Activated gamma-delta T cell (primary cell): ENCODE measurements around the gene PTCRA.
"Not testable (repeated sequence)": the region's sequence is repeated elsewhere in the genome, so short reads cannot be mapped to it uniquely, and the experiment has no call there.

Experiments
- DNase-seq: peaks from one replicate; lab custom pipeline; 2025; lab: John Stamatoyannopoulos, UW
- total RNA-seq, 2 donors: gene quantifications; one replicate each; lab custom pipeline; 2026; lab: John Stamatoyannopoulos, UW

The PTCRA gene
- 0 to 0.13 reads per million in 2 donors for total RNA-seq

DNA sequence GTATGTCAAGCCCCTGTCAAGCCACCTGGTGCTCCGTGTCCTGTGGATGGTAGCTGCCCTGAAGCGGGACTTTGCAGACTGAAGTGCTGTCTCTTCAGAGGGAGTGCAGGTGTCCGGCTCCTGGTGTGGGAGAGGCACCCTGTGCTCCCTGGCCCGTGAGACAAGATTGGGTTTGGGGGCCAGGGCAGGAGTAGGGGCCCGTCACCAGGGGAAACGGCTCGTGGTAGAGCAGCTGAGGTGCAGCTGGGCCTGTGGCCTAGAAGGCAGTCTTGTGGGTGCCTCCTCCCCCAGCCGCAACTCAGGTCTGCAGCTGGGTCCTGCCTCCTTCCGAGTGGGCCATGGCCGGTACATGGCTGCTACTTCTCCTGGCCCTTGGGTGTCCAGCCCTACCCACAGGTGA is at the start of gene PTCRA:
PTCRA (plus strand) TSS at position 322 of the 400 bp plus-strand sequence; CDS start at position 339, 17 bp downstream.
- DNase-seq = no peak

- no peak for DNase-seq
Observed at GRCh38 chr6:42870145-42870936, 45.5 kb upstream of the PTCRA start.

DNA sequence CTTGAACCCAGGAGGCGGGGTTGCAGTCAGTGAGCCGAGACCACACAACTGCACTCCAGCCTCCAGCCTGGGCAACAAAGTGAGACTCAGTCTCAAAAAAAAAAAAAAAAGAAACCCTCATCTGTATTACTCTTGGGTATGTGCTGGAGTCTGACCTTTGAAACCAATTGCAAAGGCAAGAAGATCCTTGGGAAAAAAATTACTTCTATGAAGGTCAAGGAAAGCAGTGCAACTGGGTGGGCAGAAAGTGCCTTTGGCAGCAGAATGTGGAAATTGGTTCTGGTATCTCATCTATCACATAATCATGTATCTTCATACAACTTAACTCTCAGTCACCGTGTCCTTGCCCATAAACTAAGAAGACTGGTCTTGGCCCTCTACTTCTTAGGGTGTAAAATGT is 44.1 kb upstream of the PTCRA start:
- no peak for DNase-seq

DNA sequence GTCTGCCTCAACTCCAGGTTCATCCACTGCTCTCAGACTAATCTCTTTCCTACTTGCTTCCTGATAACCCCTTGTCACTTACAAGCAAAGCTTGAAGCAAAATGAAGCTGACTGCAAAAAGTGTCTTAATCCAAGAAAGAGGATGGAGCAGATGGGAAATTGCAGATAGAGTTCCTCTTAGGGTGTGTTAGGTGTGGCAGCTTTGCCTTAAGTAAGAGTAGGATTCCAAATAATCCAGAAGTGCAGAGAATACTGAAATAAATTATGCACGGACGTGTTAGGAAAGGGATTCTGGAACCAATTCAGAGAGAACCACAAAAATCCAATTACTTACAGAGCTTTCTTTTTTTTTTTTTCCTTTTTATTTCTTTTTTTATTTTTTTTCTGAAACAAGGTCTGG is 42.5 kb upstream of the PTCRA start:
- DNase-seq = no peak

DNA sequence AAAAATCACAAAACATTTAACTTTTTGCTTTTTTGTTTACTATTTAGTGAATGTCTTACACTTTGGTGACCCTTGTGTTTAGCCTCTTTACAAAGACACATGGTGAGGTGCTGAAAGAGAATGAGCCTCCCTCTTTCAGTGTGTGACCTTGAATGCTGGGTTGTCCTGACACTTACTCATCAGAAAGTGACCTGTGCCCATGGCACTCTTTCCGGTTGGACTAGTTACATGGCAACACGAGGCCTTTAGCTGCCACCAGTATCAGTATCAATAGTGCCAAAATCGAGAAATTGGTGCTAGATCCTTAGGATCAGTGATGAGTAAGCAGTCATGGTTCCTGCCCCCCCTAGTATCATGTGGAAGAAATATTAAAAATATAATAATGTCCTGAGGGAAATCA is 38.2 kb upstream of the PTCRA start:
- no peak for DNase-seq

DNA sequence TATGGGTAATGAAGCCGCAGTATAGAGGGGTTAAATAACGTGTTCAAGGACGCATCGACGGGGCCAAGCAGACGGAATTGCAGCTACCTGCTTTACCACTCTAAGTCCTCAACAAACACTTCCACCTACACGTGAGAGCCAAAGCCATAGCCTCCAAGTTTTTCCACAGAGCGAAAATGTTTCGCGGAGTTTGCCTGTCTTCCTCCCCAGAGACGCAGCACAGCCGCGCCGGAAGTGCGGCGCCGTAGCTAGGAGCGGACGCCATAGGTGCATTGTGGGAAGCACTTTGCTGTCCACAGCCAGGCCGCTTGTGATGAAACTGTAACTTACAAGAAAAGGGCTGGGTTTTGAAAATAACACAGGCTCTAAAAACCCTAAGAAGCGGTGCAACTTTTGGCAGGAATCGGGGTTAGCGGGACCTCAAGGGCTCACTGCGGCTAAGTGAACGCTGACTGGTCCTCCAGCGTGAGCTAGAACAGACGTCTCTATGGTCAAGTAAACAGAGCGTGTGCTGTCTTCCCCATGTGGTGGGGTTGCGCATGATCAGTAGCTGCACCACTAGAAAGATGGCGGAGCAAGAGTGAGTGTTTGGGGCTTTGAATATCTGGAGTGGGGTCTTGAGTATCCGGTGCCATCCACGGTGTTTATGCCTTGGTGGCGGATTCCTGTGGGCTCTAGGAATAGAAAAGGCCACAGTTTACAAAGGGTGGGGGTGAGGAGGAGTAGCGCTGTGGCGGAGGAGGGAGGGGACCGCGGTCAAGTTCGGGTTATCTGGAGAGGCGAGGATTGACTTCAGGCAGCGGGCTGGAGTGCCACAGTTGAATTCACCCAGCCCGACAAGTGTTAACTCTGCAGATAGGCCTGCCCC is 36.2 kb upstream of the PTCRA start, which contains the start of gene RPL7L1:
RPL7L1 (plus strand) TSS at position 245 of the 868 bp plus-strand sequence; CDS start at position 540, 295 bp downstream.
- peak; percentile 66 for DNase-seq

DNA sequence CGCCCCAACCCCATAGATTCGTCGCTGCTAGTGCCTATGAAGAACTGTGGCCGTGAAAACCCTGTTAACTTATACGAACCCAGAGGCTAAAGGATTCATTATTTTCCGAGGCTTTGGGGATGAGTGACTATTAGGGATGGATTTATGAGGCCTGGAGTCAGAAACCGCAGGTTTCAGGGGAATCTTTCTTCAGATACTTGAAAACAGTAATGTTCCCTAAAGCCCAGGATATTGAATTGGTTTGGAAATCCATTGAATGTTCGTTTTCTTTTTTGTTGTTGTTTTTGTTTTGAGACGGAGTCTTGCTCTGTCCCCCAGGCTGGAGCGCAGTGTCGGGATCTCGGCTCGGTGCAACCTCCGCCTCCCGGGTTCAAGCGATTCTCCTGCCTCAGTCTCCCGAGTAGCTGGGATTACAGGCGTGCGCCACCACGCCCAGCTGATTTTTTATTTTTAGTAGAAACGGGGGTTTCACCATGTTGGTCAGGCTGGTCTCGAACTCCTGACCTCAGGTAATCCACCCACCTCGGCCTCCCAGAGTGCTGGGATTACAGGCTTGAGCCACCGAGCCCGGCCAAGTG is 35.5 kb upstream of the PTCRA start:
- not testable (repeated sequence) for DNase-seq

DNA sequence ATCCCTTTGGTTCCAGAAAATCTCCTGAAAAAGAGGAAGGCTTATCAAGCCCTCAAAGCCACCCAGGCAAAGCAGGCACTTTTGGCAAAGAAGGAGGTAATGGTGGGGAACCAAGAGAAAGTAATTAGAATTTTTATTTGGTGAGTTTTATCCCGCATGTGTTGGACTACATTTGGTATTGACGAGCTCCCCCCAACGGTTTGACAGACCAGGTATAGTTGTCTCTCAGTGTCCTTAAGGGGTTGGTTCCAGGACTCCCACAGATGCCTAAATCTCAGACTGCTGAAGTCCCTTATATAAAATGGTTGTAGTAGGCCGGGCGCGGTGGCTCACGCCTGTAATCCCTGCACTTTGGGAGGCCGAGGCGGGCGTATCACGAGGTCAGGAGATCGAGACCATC is 35.0 kb upstream of the PTCRA start:
- not testable (repeated sequence) for DNase-seq

GRCh38 chr6:42885702-42886101 is 30.2 kb upstream of the PTCRA start:
- no peak for DNase-seq

- not testable (repeated sequence) for DNase-seq
Observed at GRCh38 chr6:42888201-42888600, 27.7 kb upstream of the PTCRA start.

DNA sequence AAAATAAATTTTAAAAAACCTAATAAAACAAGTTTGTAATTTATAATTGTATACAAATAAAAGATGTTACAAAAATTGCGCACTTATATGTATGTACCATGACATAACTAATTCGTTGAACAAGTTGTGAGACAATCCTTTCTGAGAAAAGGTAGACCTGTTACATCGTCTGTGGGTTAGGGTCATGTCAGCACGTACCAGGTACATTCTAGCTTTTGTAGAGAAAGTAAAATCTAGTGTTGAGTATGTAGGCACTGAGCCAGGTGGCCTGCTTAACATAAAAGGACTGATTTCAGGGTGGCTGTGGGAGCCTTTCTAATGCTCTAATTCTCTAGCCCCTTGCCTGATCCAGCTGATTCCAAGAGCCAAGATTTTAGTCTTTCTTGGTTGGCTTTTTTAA is 26.0 kb upstream of the PTCRA start:
- no peak for DNase-seq

DNA sequence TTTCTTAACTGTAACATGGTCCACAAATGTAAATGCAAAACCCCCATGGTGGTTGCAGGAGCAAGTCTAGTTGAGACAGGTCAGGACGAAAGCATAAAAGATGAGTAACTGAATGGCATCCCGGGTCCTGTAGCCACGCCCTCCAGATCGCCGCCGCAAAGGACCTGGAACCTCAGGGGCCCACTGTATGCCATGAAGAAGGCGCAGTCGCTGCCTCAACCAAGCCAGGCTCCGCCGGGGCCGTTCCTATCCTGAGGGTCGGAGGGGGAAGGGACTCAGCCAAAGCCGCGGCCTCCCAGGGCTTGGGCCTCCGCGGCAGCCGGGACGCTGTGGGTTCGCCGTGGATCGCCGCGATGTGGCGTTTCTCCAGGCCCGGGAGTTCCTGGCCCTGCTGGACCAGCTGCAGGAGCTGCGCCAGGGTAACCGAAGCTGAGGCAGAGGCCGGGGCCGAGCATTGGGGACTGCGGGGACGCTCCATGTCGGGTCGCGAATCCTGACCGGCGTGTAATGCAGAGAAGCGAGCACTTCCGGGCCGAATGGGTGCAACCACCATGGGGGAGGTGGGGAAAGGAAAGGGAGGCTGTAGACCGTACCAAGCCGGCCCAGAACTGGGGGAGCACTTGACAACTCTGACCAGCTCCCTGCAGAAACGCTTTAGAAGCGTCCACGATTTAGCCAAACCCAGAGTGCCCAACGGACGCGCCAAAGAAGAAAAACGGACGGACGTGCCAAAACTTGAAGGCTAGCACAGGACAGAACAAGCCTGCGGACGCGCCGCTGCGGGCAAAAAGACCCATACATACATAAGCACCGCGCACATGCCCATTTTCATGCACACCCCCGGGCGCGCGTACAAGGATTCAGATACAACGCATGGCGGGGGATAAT is 25.3 kb upstream of the PTCRA start:
- peak; percentile 42 for DNase-seq

DNA sequence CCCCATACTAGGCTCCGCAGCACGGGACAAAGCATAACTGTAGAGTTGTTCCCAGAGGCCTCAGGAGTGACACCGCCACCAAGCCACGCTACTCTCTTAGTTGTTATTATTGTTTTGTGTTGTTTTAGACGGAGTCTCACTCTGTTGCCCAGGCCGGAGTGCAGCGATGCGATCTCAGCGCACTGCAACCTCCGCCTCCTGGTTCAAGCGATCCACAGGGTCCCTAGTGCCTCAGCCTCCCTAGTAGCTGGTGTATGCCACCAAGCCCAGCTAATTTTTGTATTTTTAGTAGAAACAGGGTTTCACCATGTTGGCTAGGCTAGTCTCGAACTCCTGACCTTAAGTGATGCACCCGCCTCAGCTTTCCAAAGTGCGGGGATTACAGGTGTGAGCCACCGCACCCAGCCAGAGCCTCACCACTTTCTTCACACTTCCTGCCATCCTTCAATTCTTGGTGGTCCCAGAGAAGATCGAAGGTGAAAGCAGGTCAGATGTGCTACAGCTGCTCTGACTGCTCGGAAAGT is 24.6 kb upstream of the PTCRA start:
- no peak for DNase-seq

DNA sequence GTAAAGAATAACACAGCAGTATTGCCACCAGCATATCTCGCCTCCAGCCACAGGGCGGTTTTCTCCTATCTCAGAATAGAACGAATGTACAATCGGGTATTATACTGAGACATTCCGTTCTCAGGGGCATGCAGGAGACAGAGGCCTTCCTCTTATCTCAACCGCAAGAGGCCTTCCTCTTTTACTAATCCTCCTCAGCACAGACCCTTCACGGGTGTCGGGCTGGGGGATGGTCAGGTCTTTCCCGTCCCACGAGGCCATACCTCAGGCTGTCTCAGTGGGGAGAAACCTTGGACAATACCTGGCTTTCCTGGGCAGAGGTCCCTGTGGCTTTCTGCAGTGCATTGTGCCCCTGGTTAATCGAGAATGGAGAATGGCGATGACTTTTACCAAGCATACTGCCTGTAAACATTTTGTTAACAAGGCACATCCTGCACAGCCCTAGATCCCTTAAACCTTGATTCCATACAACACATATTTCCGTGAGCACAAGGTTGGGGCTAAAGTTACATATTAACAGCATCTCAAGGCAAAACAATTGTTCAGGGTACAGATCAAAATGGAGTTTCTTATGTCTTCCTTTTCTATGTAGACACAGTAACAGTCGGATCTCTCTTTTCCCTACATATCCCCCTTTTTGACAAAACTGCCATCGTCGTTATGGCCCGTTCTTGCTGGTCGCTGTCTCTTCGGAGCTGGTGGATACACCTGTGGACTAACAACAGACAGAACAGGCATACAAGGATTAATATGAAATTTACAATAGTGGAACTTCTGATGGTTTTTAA is 21.6 kb upstream of the PTCRA start:
- not testable (repeated sequence) for DNase-seq

- no peak for DNase-seq
Observed at GRCh38 chr6:42896178-42896719, 19.6 kb upstream of the PTCRA start.

DNA sequence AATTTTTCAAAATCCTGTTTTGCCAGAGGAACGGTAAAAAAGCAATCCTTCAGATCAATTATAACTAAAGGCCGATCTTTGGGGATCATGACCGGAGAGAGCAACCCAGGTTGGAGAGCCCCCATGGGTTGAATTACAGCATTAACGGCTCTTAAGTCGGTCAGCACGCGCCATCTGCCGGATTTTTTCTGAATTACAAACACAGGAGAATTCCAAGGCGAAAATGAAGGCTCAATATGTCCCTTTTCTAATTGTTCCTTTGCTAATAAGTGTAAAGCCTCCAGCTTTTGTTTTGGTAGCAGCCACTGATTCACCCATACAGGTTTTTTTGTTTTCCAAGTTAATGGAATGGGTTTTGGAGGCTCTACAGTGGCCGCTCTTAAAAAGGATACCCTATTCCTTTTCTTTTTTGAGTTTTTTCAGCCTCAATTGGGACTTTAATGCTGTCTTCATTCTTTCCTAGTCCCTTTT is 16.9 kb upstream of the PTCRA start:
- DNase-seq = no peak

DNA sequence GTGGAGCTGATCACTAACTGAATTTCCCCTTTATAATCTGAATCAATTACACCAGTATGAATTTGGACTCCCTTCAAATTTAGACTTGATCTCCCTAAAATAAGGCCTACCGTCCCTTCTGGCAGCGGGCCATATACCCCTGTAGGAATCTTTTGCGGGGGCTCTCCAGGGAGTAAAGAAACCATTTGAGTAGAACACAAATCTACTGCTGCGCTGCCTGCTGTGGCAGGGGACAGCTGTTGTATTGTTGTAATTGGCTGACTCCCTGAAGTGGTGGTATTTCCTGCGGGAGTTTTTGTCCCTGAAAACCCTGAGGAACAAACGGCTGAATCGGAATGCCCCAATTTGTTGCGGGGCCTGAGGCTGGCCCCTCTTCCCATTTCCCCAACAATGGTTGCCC is 16.0 kb upstream of the PTCRA start:
- no peak for DNase-seq

GRCh38 chr6:42901538-42901957 is 14.3 kb upstream of the PTCRA start:
- DNase-seq = no peak

GRCh38 chr6:42902429-42903263 is 13.2 kb upstream of the PTCRA start:
- not testable (repeated sequence) for DNase-seq
